Breast epithelium (tissue), 3 donors: ENCODE results near the gene LMX1B.

Source experiments
- CTCF ChIP-seq, 3 donors: fragments of 450-650 bp; IDR thresholded peaks; one replicate each; pipeline ENCODE4 v1.5.1; 2016 to 2017; ENCODE audit warnings: antibody characterized with exemption in 3 of 3, mild to moderate bottlenecking in 3 of 3, moderate library complexity in 3 of 3
- POLR2A ChIP-seq: fragments of 450-650 bp; IDR thresholded peaks from one replicate; pipeline ENCODE4 v1.6.1; 2016; ENCODE audit warnings: antibody characterized with exemption, mild to moderate bottlenecking, moderate library complexity
- POLR2AphosphoS5 ChIP-seq, 3 donors: sonication (generic); formaldehyde crosslinking; IDR thresholded peaks; one replicate each; pipeline ENCODE4 v1.6.1; 2017; ENCODE audit warnings: antibody characterized with exemption in 3 of 3

GRCh38 chr9:126607731-126608130, 6.0 kb upstream of the LMX1B start:
- TF ChIP-seq CTCF (IDR thresholded peaks at IDR 0.05) (no peak), POLR2A (no peak), POLR2AphosphoS5 (IDR thresholded peaks at IDR 0.05) (no peak)
